SK-N-SH treated with all-trans-retinoic acid at 6 μM for 48 hours (cell line): ENCODE data around the gene SLC6A9.

Experiments used
- ATAC-seq: fragments of 200-7000 bp; cut with Tn5 transposase; 3 replicates; pipeline ENCODE4 v1.9.1; 2020; ENCODE audit warnings: mild to moderate bottlenecking, moderate library complexity
- ARNTL ChIP-seq: fragments of 450-650 bp; formaldehyde crosslinking; IDR thresholded peaks from 2 replicates; pipeline ENCODE4 v1.5.0; 2020; ENCODE audit warnings: low read depth, mild to moderate bottlenecking, moderate library complexity, borderline replicate concordance
- BACH2 ChIP-seq: fragments of 250-450 bp; sonication (Bioruptor Pico); IDR thresholded peaks from 2 replicates; pipeline ENCODE4 v1.9.0; 2021; ENCODE audit warnings: mild to moderate bottlenecking, borderline replicate concordance
- CSDC2 ChIP-seq: fragments of 250-450 bp; sonication (Bioruptor Pico); IDR thresholded peaks from 2 replicates; pipeline ENCODE4 v1.5.0; 2020; ENCODE audit warnings: mild to moderate bottlenecking, moderate library complexity
- ESRRG ChIP-seq: fragments of 250-450 bp; sonication (Bioruptor Pico); IDR thresholded peaks from 2 replicates; pipeline ENCODE4 v1.6.1; 2021; ENCODE audit warnings: mild to moderate bottlenecking
- GLIS3 ChIP-seq: fragments of 250-450 bp; sonication (Bioruptor Pico); IDR thresholded peaks from 2 replicates; pipeline ENCODE4 v1.5.0; 2020; ENCODE audit warnings: mild to moderate bottlenecking, moderate library complexity
- ISL1 ChIP-seq: fragments of 250-450 bp; sonication (Bioruptor Pico); IDR thresholded peaks from 2 replicates; pipeline ENCODE4 v2.1.2; 2022; ENCODE audit warnings: mild to moderate bottlenecking, moderate library complexity
- OSR1 ChIP-seq: fragments of 250-450 bp; sonication (Bioruptor Pico); IDR thresholded peaks from 2 replicates; pipeline ENCODE4 v1.8.0; 2022; ENCODE audit warnings: moderate library complexity, mild to moderate bottlenecking, inconsistent platforms
- PPARA ChIP-seq: fragments of 250-450 bp; sonication (Bioruptor Pico); IDR thresholded peaks from 2 replicates; pipeline ENCODE4 v1.5.0; 2020; ENCODE audit warnings: mild to moderate bottlenecking, borderline replicate concordance
- RARB ChIP-seq: fragments of 250-450 bp; sonication (Bioruptor Pico); IDR thresholded peaks from 2 replicates; pipeline ENCODE4 v1.8.0; 2021; ENCODE audit warnings: mild to moderate bottlenecking, moderate library complexity
- SNAI2 ChIP-seq: fragments of 250-450 bp; sonication (Bioruptor Pico); IDR thresholded peaks from 2 replicates; pipeline ENCODE4 v1.5.0; 2020; ENCODE audit warnings: mild to moderate bottlenecking, moderate library complexity
- TCF4 ChIP-seq: fragments of 250-450 bp; sonication (Bioruptor Pico); IDR thresholded peaks from 2 replicates; pipeline ENCODE4 v1.8.0; 2021; ENCODE audit warnings: mild to moderate bottlenecking, moderate library complexity, borderline replicate concordance
- TOX ChIP-seq: fragments of 250-450 bp; sonication (Bioruptor Pico); IDR thresholded peaks from 2 replicates; pipeline ENCODE4 v1.8.0; 2021; ENCODE audit warnings: mild to moderate bottlenecking, moderate library complexity, borderline replicate concordance
- ZC3H10 ChIP-seq: fragments of 250-450 bp; sonication (Bioruptor Pico); IDR thresholded peaks from 2 replicates; pipeline ENCODE4 v1.5.1; 2021; ENCODE audit warnings: mild to moderate bottlenecking, moderate library complexity
- ZFP3 ChIP-seq: fragments of 250-450 bp; sonication (Bioruptor Pico); IDR thresholded peaks from 2 replicates; pipeline ENCODE4 v1.5.0; 2020; ENCODE audit warnings: mild to moderate bottlenecking, moderate library complexity
- ZFP30 ChIP-seq: fragments of 450-650 bp; formaldehyde crosslinking; IDR thresholded peaks from 2 replicates; pipeline ENCODE4 v1.5.0; 2022; ENCODE audit warnings: mild to moderate bottlenecking, moderate library complexity
- ZNF565 ChIP-seq: fragments of 450-650 bp; formaldehyde crosslinking; conservative IDR thresholded peaks from 2 replicates; pipeline ENCODE4 v1.5.0; 2020; ENCODE audit warnings: low read depth, mild to moderate bottlenecking, moderate library complexity
- ZNF70 ChIP-seq: fragments of 450-650 bp; formaldehyde crosslinking; IDR thresholded peaks from 2 replicates; pipeline ENCODE4 v1.5.0; 2020; ENCODE audit warnings: mild to moderate bottlenecking, moderate library complexity
- TF ChIP-seq, protein P1 (sequence below): fragments of 250-450 bp; sonication (Bioruptor Pico); IDR thresholded peaks from 2 replicates; pipeline ENCODE4 v1.5.0; 2020; ENCODE audit warnings: mild to moderate bottlenecking, moderate library complexity
- TF ChIP-seq, protein P2 (sequence below): fragments of 250-450 bp; sonication (Bioruptor Pico); IDR thresholded peaks from 2 replicates; pipeline ENCODE4 v1.5.1; 2021; ENCODE audit warnings: mild to moderate bottlenecking, moderate library complexity
- TF ChIP-seq, protein P3 (sequence below): fragments of 250-450 bp; sonication (Bioruptor Pico); IDR thresholded peaks from 2 replicates; pipeline ENCODE4 v1.8.0; 2021; ENCODE audit warnings: low read depth, mild to moderate bottlenecking, moderate library complexity, borderline replicate concordance
- TF ChIP-seq, protein P4 (sequence below): fragments of 250-450 bp; sonication (Bioruptor Pico); IDR thresholded peaks from 2 replicates; pipeline ENCODE4 v1.5.1; 2020; ENCODE audit warnings: low read depth, mild to moderate bottlenecking, moderate library complexity
- TF ChIP-seq, protein P5 (sequence below): fragments of 250-450 bp; sonication (Bioruptor Pico); IDR thresholded peaks from 2 replicates; pipeline ENCODE4 v1.8.0; 2020; ENCODE audit warnings: mild to moderate bottlenecking, moderate library complexity, borderline replicate concordance

Gene SLC6A9

DNA sequence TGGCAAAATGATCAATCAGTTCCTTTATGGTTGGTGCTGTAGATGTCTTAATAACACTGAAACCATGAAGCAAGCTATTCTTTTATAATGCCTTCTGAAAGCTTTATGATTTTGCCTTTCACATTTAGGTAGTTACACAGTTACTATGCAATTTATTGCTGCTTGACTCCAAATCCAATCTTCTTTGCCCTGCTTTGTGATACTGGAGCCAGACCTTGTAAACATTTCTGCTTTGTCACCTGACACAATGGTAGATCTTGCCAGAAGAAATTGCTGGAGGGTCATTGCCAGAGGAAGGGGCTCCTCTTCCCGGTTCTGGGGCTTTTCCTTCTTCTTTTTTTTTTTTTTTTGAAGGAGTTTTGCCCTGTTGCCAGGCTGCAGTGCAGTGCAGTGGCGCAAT lies 46.8 kb upstream of the SLC6A9 start:
- TF ChIP-seq RARB (CRISPR knock-in tag) = no peak
- TF ChIP-seq ZNF565 (CRISPR knock-in tag) = no peak
- TF ChIP-seq, protein P1, sequence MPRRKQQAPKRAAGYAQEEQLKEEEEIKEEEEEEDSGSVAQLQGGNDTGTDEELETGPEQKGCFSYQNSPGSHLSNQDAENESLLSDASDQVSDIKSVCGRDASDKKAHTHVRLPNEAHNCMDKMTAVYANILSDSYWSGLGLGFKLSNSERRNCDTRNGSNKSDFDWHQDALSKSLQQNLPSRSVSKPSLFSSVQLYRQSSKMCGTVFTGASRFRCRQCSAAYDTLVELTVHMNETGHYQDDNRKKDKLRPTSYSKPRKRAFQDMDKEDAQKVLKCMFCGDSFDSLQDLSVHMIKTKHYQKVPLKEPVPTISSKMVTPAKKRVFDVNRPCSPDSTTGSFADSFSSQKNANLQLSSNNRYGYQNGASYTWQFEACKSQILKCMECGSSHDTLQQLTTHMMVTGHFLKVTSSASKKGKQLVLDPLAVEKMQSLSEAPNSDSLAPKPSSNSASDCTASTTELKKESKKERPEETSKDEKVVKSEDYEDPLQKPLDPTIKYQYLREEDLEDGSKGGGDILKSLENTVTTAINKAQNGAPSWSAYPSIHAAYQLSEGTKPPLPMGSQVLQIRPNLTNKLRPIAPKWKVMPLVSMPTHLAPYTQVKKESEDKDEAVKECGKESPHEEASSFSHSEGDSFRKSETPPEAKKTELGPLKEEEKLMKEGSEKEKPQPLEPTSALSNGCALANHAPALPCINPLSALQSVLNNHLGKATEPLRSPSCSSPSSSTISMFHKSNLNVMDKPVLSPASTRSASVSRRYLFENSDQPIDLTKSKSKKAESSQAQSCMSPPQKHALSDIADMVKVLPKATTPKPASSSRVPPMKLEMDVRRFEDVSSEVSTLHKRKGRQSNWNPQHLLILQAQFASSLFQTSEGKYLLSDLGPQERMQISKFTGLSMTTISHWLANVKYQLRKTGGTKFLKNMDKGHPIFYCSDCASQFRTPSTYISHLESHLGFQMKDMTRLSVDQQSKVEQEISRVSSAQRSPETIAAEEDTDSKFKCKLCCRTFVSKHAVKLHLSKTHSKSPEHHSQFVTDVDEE = no peak
- no peak for TF ChIP-seq ZFP30 (CRISPR knock-in tag)
- TF ChIP-seq, protein P2, sequence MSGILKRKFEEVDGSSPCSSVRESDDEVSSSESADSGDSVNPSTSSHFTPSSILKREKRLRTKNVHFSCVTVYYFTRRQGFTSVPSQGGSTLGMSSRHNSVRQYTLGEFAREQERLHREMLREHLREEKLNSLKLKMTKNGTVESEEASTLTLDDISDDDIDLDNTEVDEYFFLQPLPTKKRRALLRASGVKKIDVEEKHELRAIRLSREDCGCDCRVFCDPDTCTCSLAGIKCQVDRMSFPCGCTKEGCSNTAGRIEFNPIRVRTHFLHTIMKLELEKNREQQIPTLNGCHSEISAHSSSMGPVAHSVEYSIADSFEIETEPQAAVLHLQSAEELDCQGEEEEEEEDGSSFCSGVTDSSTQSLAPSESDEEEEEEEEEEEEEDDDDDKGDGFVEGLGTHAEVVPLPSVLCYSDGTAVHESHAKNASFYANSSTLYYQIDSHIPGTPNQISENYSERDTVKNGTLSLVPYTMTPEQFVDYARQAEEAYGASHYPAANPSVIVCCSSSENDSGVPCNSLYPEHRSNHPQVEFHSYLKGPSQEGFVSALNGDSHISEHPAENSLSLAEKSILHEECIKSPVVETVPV (CRISPR knock-in tag) = no peak
- no peak for TF ChIP-seq TOX (CRISPR knock-in tag)
- TF ChIP-seq TCF4 (CRISPR knock-in tag) = no peak
- no peak for TF ChIP-seq SNAI2
- TF ChIP-seq, protein P3, sequence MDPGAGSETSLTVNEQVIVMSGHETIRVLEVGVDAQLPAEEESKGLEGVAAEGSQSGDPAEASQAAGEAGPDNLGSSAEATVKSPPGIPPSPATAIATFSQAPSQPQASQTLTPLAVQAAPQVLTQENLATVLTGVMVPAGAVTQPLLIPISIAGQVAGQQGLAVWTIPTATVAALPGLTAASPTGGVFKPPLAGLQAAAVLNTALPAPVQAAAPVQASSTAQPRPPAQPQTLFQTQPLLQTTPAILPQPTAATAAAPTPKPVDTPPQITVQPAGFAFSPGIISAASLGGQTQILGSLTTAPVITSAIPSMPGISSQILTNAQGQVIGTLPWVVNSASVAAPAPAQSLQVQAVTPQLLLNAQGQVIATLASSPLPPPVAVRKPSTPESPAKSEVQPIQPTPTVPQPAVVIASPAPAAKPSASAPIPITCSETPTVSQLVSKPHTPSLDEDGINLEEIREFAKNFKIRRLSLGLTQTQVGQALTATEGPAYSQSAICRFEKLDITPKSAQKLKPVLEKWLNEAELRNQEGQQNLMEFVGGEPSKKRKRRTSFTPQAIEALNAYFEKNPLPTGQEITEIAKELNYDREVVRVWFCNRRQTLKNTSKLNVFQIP = no peak
- TF ChIP-seq, protein P4, sequence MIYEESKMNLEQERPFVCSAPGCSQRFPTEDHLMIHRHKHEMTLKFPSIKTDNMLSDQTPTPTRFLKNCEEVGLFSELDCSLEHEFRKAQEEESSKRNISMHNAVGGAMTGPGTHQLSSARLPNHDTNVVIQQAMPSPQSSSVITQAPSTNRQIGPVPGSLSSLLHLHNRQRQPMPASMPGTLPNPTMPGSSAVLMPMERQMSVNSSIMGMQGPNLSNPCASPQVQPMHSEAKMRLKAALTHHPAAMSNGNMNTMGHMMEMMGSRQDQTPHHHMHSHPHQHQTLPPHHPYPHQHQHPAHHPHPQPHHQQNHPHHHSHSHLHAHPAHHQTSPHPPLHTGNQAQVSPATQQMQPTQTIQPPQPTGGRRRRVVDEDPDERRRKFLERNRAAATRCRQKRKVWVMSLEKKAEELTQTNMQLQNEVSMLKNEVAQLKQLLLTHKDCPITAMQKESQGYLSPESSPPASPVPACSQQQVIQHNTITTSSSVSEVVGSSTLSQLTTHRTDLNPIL (CRISPR knock-in tag) = no peak
- TF ChIP-seq ARNTL = no peak
- TF ChIP-seq OSR1 = no peak
- TF ChIP-seq, protein P5, sequence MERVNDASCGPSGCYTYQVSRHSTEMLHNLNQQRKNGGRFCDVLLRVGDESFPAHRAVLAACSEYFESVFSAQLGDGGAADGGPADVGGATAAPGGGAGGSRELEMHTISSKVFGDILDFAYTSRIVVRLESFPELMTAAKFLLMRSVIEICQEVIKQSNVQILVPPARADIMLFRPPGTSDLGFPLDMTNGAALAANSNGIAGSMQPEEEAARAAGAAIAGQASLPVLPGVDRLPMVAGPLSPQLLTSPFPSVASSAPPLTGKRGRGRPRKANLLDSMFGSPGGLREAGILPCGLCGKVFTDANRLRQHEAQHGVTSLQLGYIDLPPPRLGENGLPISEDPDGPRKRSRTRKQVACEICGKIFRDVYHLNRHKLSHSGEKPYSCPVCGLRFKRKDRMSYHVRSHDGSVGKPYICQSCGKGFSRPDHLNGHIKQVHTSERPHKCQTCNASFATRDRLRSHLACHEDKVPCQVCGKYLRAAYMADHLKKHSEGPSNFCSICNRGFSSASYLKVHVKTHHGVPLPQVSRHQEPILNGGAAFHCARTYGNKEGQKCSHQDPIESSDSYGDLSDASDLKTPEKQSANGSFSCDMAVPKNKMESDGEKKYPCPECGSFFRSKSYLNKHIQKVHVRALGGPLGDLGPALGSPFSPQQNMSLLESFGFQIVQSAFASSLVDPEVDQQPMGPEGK (CRISPR knock-in tag) = no peak
- no peak for TF ChIP-seq ZNF70 (CRISPR knock-in tag)
- TF ChIP-seq ZFP3 = no peak
- no peak for TF ChIP-seq ESRRG
- no peak for ATAC-seq

DNA sequence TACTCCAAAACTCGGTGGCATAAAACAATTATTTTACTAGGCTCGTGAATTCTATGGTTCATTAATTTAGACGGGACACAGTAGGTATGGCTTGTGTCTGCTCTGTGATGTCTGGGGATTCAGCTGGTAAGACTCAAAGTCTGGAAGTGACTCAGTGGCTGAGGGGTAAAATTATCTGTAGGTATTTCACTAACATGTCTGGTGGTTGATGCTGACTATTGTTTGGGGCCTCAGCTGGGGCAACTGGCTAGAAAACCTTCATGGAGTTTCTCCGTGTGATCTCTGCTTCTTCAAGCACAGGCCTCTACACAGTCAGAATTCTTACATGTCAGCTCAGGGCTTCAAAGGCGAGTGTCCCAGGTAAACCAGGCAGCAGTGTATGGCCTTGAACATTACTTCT lies 46.2 kb upstream of the SLC6A9 start:
- no peak for ATAC-seq
- TF ChIP-seq ZC3H10 (CRISPR knock-in tag) (no peak), RARB (CRISPR knock-in tag) (no peak), CSDC2 (CRISPR knock-in tag) (no peak), PPARA (no peak), ISL1 (CRISPR knock-in tag) (no peak), SNAI2 (no peak), GLIS3 (CRISPR knock-in tag) (no peak), ZFP3 (no peak), BACH2 (CRISPR knock-in tag) (no peak), ZFP30 (CRISPR knock-in tag) (no peak), ARNTL (no peak)
- TF ChIP-seq, protein P4 (CRISPR knock-in tag) = no peak
- TF ChIP-seq, protein P2 (CRISPR knock-in tag) = no peak
- TF ChIP-seq, protein P5 (CRISPR knock-in tag) = no peak
- TF ChIP-seq, protein P1 = no peak
